ENCODE data around the gene FHIT. TPM values are rescaled to one million over a fixed set of nuclear protein-coding genes. Genes with fewer than 3 reads are reported as not detected.
"Not testable (repeated sequence)": the region's sequence is repeated elsewhere in the genome, so short reads cannot be mapped to it uniquely, and the experiment has no call there.

FHIT gene
- total RNA-seq, 1 donor from 2014 or later, result 23.8 TPM

DNA sequence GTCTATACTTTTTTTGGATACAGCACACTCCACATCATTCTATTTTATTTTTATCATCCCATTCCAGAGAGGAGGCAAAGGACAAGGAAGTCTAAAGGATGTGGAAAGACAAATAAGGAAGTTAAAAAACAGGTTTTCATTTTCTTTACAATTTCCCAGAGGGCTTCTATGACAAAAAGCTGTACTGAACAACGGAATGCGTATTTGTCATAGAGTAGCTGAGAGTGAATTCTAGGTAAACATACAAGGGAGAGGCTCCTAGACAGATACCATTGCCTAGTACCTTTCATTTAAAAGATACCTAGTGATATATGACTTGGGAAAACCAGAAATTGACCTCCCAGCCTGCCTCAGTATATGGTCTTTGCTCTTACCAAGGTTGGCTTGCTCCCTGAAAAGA is 341.7 kb downstream of the FHIT start:
- DNase-seq, result no peak
- intact Hi-C loops (cut with micrococcal nuclease), result no loop called here
- H3K27me3 Mint-ChIP-seq, result no peaks in the 10 kb centered on the region
- no peaks in the 10 kb centered on the region for H3K4me1 Mint-ChIP-seq
- H3K4me3 Mint-ChIP-seq, result no peak overlapping the region
- no peak overlapping the region for H3K27ac Mint-ChIP-seq
- H3K36me3 Mint-ChIP-seq (ENCODE audit: low read depth), result no peaks in the 10 kb centered on the region
- H3K9me3 Mint-ChIP-seq, result peaks cover 4% of the 10 kb centered on the region

GRCh38 chr3:60906283-60906682 is 345.0 kb downstream of the FHIT start:
- Mint-ChIP-seq H3K36me3 (ENCODE audit: low read depth) (no peaks in the 10 kb centered on the region), H3K27me3 (no peaks in the 10 kb centered on the region), H3K4me3 (no peak overlapping the region), H3K27ac (no peak overlapping the region), H3K9me3 (peaks cover under 1% of the 10 kb centered on the region), H3K4me1 (no peaks in the 10 kb centered on the region)
- intact Hi-C loops (cut with micrococcal nuclease), result no loop called here
- DNase-seq, result no peak

GRCh38 chr3:60898321-60898720 is 352.9 kb downstream of the FHIT start:
- Mint-ChIP-seq H3K4me1 (no peaks in the 10 kb centered on the region), H3K27me3 (no peaks in the 10 kb centered on the region), H3K4me3 (no peak overlapping the region), H3K36me3 (ENCODE audit: low read depth) (no peaks in the 10 kb centered on the region), H3K27ac (no peak overlapping the region), H3K9me3 (peaks cover 3% of the 10 kb centered on the region)
- DNase-seq, result no peak
- intact Hi-C loops (cut with micrococcal nuclease), result no loop called here

- intact Hi-C loops (cut with micrococcal nuclease), result no loop called here
- Mint-ChIP-seq H3K27ac (no peak overlapping the region), H3K4me1 (no peaks in the 10 kb centered on the region), H3K27me3 (no peaks in the 10 kb centered on the region), H3K4me3 (no peak overlapping the region), H3K36me3 (ENCODE audit: low read depth) (no peaks in the 10 kb centered on the region), H3K9me3 (peaks cover 10% of the 10 kb centered on the region)
- DNase-seq, result no peak
Measured at GRCh38 chr3:60893946-60894345, 357.3 kb downstream of the FHIT start.

DNA sequence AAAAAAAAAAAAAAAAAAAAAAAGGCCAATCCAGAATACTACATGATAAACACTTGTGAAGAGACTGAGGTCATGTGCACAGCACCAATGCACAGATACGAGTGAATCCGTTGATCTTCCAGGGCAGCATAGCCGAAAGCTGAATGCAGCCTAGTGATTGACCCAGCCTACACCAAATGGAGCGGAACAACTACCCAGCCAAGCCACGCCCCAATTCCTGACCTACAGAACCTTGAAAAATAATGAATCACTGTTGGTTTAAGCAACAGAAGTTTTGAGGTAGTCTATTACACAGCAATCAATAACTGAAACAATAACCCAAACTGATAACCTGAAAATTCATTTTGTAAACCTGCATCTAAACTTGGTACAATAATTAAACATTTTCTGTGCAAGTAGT is 361.0 kb downstream of the FHIT start:
- H3K27ac Mint-ChIP-seq, result no peak overlapping the region
- intact Hi-C loops (cut with micrococcal nuclease), result no loop called here
- H3K4me3 Mint-ChIP-seq, result no peak overlapping the region
- peaks cover 10% of the 10 kb centered on the region for H3K9me3 Mint-ChIP-seq
- H3K36me3 Mint-ChIP-seq (ENCODE audit: low read depth), result no peaks in the 10 kb centered on the region
- no peaks in the 10 kb centered on the region for H3K27me3 Mint-ChIP-seq
- H3K4me1 Mint-ChIP-seq, result no peaks in the 10 kb centered on the region
- no peak for DNase-seq

DNA sequence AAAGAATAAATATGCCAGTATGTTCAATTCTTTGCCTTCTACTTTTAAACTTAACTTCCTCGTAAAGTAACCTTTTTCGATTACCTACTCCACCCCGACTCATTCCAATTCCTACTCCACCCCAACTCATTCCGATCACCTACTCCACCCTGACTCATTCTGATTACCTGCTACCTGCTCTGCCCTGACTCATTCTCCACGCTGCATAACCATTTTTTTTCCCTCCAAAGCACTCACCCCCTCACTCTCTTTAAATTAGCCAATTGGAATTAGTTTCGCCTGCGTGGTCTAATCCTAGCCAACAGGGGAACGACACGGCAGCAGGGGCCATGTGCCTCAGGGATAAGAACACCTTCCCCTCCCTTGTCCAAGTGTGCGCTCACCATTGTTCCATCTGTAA is 362.3 kb downstream of the FHIT start:
- H3K27ac Mint-ChIP-seq; H3K36me3 Mint-ChIP-seq (ENCODE audit: low read depth); H3K9me3 Mint-ChIP-seq; intact Hi-C loops (cut with micrococcal nuclease); H3K4me1 Mint-ChIP-seq; H3K27me3 Mint-ChIP-seq; H3K4me3 Mint-ChIP-seq; DNase-seq: not testable (repeated sequence)

DNA sequence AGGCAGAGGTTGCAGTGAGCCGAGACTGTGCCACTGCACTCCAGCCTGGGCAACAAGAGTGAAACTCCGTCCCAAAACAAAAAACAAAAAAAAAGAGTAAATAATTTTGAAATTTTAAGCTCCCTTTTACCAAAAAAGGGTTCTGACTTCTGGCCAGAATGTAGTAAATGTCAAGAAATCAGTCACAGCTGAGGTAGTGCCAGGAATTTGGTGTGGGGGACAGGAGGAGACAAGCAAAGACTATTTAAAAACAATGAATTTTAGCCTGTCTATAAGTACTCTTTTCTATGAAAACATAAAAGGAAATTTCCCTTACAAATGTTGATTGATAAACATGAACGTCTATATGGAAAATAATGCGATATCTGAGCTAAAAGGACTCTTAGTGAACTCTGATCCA is 363.7 kb downstream of the FHIT start:
- no peaks in the 10 kb centered on the region for H3K36me3 Mint-ChIP-seq (ENCODE audit: low read depth)
- H3K4me3 Mint-ChIP-seq, result no peak overlapping the region
- H3K27ac Mint-ChIP-seq, result no peak overlapping the region
- no peaks in the 10 kb centered on the region for H3K4me1 Mint-ChIP-seq
- peaks cover 14% of the 10 kb centered on the region for H3K9me3 Mint-ChIP-seq
- H3K27me3 Mint-ChIP-seq, result no peaks in the 10 kb centered on the region
- intact Hi-C loops (cut with micrococcal nuclease), result no loop called here
- DNase-seq, result no peak

DNA sequence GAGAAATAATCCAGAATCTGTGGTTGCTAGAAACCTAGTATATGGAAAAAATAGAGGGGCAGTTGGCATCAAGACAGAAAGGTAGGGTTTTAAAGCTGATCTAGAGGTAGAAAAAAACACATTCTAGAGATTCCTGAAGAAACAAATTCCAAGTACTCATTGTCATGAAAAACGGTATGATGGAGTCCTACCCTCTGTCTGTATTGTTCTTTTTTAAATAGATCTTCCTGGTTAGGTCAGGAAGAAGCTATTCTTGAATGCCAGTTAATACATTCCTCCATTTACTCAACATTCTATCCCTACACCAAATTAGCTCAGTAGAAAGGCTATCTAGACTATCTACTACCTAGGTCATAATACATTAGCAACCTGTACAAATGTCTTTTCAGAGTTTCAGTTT is 364.7 kb downstream of the FHIT start:
- Mint-ChIP-seq H3K9me3 (peaks cover 16% of the 10 kb centered on the region), H3K36me3 (ENCODE audit: low read depth) (no peaks in the 10 kb centered on the region), H3K27me3 (no peaks in the 10 kb centered on the region), H3K4me1 (no peaks in the 10 kb centered on the region), H3K27ac (no peak overlapping the region), H3K4me3 (no peak overlapping the region)
- intact Hi-C loops (cut with micrococcal nuclease), result no loop called here
- no peak for DNase-seq

DNA sequence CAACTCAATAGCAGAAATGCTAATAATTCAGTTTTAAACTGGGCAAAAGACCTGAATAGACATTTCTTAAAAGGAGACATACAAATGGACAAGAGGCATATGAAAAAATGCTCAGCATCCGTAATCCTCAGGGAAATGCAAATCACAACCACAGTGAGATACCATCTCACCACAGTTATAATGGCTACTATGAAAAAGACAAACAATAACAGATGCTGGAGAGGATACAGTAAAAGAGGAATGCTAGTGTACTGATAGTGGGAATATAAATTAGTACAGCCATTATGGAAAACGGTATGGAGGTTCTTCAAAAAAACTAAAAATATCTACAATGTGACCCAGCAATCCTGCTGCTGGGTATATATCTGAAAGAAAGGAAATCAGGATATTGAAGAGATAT is 367.2 kb downstream of the FHIT start:
- H3K9me3 Mint-ChIP-seq, result peaks cover 21% of the 10 kb centered on the region
- intact Hi-C loops (cut with micrococcal nuclease), result no loop called here
- no peak overlapping the region for H3K27ac Mint-ChIP-seq
- H3K27me3 Mint-ChIP-seq, result peaks cover 2% of the 10 kb centered on the region
- H3K4me1 Mint-ChIP-seq, result no peaks in the 10 kb centered on the region
- DNase-seq, result no peak
- H3K36me3 Mint-ChIP-seq (ENCODE audit: low read depth), result no peaks in the 10 kb centered on the region
- no peak overlapping the region for H3K4me3 Mint-ChIP-seq

- H3K36me3 Mint-ChIP-seq (ENCODE audit: low read depth), result no peaks in the 10 kb centered on the region
- peaks cover 2% of the 10 kb centered on the region for H3K27me3 Mint-ChIP-seq
- intact Hi-C loops (cut with micrococcal nuclease), result no loop called here
- DNase-seq, result no peak
- no peak overlapping the region for H3K4me3 Mint-ChIP-seq
- no peak overlapping the region for H3K27ac Mint-ChIP-seq
- H3K4me1 Mint-ChIP-seq, result no peaks in the 10 kb centered on the region
- H3K9me3 Mint-ChIP-seq, result peaks cover 16% of the 10 kb centered on the region
Measured at GRCh38 chr3:60877188-60877587, 374.1 kb downstream of the FHIT start.

- Mint-ChIP-seq H3K4me3 (no peak overlapping the region), H3K36me3 (ENCODE audit: low read depth) (no peaks in the 10 kb centered on the region)
Measured at GRCh38 chr3:60870396-60870795, 380.9 kb downstream of the FHIT start.

DNA sequence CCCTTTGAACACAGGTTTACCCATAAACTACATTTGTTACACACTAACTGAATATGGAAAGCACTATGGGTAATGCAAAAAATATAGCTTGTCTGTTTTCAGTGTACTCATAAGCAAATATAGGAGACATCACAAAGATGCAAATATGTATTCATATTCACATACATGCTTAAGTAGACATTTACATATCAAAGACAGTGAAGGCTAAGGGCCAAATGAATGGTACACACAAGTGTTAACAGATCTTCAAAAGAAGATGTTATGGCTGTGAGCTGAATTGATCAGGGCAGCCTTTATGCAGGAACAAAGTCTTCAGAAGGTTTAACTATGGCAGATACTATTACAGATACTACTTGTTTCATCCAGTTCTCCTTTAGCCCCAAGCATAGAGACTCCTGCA is 384.1 kb downstream of the FHIT start:
- Mint-ChIP-seq H3K27ac (no peak overlapping the region), H3K4me1 (no peaks in the 10 kb centered on the region), H3K4me3 (no peak overlapping the region), H3K27me3 (no peaks in the 10 kb centered on the region), H3K9me3 (peaks cover 15% of the 10 kb centered on the region), H3K36me3 (ENCODE audit: low read depth) (no peaks in the 10 kb centered on the region)
- intact Hi-C loops (cut with micrococcal nuclease), result no loop called here
- DNase-seq, result no peak

More at GRCh38 chr3:60870396-60870795, 380.9 kb downstream of the FHIT start:
- Mint-ChIP-seq H3K4me1 (no peaks in the 10 kb centered on the region), H3K27ac (no peak overlapping the region), H3K9me3 (peaks cover 14% of the 10 kb centered on the region), H3K27me3 (no peaks in the 10 kb centered on the region)
- intact Hi-C loops (cut with micrococcal nuclease), result no loop called here
- no peak for DNase-seq

- H3K4me3 Mint-ChIP-seq, result no peak overlapping the region
- no peaks in the 10 kb centered on the region for H3K27me3 Mint-ChIP-seq
- H3K4me1 Mint-ChIP-seq, result no peaks in the 10 kb centered on the region
- peaks cover 12% of the 10 kb centered on the region for H3K9me3 Mint-ChIP-seq
- intact Hi-C loops (cut with micrococcal nuclease), result no loop called here
- no peak overlapping the region for H3K27ac Mint-ChIP-seq
- no peak for DNase-seq
- no peaks in the 10 kb centered on the region for H3K36me3 Mint-ChIP-seq (ENCODE audit: low read depth)
Measured at GRCh38 chr3:60856257-60857046, 394.8 kb downstream of the FHIT start.

- Mint-ChIP-seq H3K4me1 (no peaks in the 10 kb centered on the region), H3K4me3 (no peak overlapping the region), H3K36me3 (ENCODE audit: low read depth) (no peaks in the 10 kb centered on the region), H3K27ac (no peak overlapping the region), H3K9me3 (peaks cover 12% of the 10 kb centered on the region), H3K27me3 (no peaks in the 10 kb centered on the region)
- DNase-seq, result no peak
- intact Hi-C loops (cut with micrococcal nuclease), result no loop called here
Measured at GRCh38 chr3:60855250-60855649, 396.0 kb downstream of the FHIT start.

- intact Hi-C loops (cut with micrococcal nuclease), result no loop called here
- H3K9me3 Mint-ChIP-seq, result peaks cover 12% of the 10 kb centered on the region
- no peak overlapping the region for H3K27ac Mint-ChIP-seq
- H3K27me3 Mint-ChIP-seq, result no peaks in the 10 kb centered on the region
- no peak for DNase-seq
- no peaks in the 10 kb centered on the region for H3K36me3 Mint-ChIP-seq (ENCODE audit: low read depth)
- no peaks in the 10 kb centered on the region for H3K4me1 Mint-ChIP-seq
- H3K4me3 Mint-ChIP-seq, result no peak overlapping the region
Measured at GRCh38 chr3:60854791-60855190, 396.5 kb downstream of the FHIT start.
